GM19240 (cell line): Measurements from ENCODE around the gene HDAC8.
A peak's percentile ranks its signal among the peaks of the same experiment; 100 is the strongest.

Experiments
- DNase-seq: peaks from one replicate; pipeline ENCODE4 v3.0.0; 2011; ENCODE audit warnings: low spot score; ENCODE audit not compliant: insufficient read length

HDAC8 gene

DNA sequence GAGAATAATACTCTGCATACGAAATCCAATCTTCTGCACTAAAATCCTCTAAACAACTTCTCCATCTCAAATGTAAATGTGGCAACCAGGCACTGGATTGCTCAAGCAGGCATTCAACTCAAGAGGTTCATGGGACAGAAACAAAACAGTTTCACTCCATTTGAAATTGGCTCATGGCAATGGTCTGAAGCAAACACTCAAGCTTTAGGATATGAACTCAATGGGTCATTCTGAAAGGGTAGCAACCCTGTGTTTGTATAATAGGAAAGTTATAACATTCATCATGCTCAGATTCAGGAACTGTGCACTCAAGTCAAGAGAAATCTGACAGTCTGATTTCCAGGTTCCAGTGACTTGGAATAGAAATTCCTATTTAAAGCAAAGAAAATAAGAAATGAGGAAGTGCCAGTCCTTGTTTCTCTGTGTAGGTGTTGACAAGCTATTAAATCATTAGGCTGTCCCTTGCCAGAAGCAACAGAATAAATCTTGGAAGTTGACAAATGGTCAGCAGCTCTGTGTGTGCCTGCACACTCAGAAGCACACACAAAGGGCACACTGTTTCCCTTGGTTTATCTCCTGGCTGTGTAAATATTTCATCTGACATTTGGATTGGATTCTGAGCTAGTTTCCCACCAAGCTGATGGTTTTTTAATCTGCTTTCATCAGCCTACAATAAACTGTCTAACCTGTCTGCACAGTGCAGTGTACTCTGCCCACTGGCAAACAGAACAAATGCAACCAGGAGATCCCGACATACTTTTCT, 191.0 kb downstream of the HDAC8 start:
- no peak for DNase-seq

DNA sequence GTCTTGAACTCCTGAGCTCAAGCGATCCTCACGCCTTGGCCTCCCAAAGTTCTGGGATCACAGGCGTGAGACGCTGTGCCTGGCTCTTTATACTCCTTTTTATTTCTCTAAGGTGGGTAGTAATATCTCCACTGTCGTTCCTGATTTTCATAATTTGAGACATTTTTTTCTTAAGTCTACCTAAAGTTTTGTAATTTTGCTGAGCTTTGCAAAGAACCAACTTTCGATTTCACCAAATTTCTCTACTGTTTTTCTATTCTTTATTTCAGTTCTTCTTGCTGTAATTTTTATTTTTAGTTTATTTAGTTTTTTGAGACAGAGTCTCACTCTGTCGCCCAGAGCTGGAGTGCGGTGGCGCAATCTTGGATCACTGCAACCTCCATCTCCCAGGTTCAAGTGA, 196.5 kb downstream of the HDAC8 start:
- DNase-seq = no peak

DNA sequence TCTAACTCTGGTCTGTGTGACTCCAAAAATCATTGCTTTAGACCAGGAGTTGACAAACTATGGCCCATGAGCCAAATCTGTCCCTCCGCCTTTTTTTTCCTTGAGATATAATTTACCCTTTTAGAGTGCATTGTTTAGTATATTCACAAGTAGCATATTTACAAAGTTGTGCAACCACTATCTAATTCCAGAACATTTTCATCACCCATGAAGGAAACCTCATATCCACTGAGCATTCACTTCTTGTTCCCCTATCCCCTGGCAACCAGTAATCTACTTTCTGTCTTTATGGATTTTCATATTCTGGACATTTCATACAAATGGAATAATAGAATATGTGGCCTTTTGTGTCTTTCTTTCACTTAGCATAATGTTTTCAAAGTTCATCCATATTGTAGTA, 199.5 kb downstream of the HDAC8 start:
- no peak for DNase-seq

DNA sequence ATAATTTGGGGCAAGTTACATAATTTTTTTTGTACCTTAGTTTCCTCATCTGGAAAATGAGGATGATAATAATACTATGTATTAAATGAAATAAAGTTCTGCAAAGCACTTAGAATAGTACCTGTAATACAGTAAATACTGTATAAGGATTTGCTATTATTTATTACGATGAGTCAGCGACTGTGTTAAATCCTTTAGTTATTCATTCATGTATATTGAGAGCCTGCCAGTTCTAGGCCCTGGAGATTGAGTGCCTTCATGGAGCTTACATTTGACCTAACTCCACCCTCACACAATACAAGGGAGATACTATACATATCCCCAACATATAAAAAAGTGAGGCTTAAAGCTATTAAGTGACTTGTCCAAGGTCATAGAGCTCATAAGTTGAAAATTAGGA, 199.9 kb downstream of the HDAC8 start:
- no peak for DNase-seq

DNA sequence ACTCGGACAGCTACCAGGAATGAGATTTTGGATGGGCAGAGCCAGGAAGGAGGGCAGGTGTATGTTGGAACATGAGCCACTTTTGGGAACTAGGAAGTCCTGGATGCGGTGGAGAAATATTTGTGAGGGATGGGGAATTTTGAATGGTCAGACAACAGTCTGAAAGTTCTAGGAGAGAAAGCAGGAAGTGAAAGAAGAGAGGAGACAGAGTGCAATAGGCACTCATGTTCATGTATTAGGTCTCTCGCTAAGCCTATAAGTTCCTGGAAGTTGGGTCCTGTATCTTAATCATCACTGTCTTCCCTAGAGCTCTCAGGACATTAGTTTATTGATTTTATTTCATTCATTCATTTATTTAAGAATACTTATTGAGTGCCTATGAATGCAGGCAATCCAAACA, 201.2 kb downstream of the HDAC8 start:
- DNase-seq = no peak

DNA sequence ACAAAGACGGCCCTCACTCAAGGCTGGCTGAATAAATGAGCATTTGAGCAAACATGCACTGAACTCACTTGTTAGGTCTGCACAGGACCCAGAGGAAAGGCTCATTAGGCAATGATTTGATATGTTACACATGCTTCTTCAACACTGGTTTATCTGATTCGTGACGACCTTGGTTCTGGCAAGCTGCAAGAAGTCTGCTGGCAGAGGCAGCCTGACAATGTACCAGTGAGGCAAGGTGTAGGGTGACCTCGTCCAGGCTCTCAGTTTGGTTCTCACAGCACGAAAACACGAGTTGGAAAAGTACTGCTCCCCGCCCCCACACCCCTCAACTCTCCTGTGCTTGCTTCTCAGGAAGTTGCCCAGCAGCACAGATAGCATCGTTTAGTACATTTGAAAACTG, 203.8 kb downstream of the HDAC8 start:
- DNase-seq = no peak

DNA sequence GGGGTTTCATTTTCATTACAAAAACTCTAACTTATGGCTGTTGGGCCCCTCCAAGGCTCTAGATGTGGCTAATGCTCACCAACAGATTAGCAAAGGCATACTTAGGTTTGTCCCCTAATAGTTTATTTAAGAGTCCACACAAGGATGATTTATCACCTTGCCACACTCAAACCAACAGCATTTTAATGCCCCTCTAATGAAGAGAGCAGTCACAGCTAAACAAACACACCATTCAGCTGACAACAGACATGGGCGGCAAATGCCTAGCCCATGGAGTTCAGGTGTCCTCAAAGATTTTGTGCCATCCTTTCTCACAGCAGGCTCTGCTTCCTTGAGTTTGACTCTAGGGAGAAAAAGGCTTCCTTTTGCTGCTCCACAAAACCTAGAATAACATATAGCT, 205.1 kb downstream of the HDAC8 start:
- no peak for DNase-seq

DNA sequence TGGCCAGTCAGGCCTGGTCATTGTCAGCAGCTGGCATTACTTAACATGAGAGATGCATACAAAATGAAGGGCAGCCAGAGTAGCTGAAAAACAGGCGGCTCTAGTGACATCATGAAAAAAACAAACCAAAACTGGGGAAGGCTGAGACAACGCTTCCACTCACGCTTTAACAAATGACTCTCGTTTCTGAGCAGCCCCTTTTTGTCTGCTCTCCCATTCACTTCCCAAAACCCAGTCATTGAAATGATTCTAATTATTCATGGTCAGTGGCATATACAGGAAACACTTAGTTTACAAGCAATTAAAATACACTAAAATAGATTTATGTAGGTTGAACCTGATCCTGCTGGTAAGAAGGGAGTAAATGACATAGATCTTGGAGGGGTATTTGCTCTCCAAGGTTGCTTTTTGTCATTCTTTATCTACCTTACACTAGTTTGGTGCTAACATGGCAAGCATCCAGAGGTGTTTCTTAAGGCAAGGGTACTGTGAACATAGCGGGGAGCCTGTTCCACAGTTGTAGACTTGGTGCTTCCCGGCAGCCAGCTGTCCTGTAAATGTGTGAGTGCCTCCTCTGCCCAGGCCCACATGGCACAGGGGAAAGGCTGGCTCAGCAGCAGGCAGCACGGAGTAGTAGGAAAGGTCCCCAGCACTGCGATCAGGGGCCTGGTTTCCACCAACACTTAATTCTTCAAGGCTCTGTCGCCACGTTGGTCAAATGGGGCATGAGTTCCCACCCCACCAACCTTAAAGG, 205.8 kb downstream of the HDAC8 start:
- DNase-seq = no peak

DNA sequence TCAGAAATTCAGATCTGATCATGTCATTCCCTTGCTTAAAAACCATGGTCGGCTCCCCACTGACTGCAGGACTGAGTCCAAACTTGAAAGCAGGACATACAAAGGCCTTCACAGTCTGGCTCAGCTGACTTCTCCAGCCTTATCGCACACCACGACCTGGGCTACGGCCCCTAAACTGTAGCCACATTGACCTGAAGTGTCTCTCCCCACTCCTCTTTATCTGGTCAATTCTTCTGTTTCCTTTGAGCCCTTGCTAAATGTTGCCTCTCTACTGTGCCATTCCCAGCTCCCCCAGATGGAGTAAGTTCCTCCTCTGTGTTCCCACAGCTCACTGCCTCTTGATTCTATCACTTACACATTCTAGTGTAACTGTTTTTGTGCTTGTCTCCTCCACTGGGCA, 206.5 kb downstream of the HDAC8 start:
- DNase-seq = no peak

DNA sequence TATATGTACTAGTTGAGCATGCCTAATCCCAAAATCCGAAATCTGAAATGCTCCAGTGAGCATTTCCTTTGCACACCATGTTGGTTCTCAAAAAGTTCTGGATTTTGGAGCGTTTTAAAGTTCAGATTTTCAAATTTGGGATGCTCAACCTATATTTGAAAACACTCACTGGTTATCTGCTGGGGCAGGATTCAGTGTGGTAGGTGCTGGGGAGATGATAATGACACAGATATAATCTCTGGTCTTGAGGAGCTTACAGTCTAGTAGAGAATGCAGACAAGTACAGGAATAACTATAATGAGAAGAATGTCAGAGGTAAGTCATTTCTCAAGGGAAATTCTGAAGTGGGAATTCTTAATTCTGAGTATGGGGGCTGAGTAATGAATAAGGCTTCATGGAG, 207.5 kb downstream of the HDAC8 start:
- no peak for DNase-seq

DNA sequence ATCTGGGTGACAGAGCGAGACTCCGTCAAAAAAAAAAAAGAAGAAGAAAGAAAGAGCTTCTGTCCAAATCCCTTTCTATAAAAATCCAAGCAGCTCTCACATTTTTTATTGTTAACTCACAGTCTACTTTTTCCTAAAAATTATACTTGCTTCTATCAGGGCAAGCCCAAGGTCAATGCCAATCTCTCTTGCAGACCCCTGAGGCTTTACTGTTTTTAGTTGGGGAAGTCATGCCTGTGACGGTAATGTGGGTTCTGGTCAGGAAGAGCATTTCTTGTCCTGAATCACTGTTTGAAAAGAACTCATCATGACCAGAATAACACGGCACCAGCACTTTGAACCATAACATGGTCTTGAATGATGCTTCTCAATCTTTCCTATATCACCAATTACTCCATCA, 212.3 kb downstream of the HDAC8 start:
- DNase-seq = no peak

DNA sequence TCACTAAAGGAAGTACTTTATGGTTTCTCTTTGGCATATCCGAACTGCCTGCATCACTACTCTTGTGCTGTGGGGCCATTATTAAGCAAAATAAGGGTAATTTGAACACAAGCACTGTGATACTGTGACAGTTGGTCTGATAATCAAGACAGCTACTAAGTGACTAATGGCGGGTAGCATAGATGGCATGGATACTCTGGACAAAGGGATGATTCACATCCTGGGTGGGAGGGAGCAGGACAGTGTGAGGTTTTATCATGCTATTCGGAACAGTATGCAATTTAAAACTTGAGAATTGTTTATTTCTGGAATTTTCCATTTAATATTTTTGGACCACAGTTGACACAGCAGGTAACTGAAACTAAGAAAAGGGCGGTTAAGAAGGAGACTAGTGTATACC, 214.3 kb downstream of the HDAC8 start:
- DNase-seq = no peak

DNA sequence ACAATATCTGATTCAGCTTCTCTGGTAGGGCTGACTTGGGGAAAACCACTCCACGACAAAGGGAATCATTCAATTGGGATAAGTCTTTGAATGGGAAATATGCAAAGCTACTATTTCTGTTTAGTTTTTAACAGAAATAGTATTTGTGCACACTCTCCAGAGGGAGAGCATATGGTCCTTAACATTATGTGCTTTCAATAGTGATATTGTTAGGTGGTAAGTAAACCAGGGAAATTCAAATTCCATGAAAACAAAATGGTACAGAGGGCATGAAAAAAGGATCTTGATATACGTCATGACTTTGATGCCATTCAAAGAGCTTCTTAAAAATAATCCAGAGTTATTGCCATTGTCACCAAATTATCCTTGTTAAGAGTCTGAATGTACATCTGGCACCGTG, 219.9 kb downstream of the HDAC8 start:
- no peak for DNase-seq

DNA sequence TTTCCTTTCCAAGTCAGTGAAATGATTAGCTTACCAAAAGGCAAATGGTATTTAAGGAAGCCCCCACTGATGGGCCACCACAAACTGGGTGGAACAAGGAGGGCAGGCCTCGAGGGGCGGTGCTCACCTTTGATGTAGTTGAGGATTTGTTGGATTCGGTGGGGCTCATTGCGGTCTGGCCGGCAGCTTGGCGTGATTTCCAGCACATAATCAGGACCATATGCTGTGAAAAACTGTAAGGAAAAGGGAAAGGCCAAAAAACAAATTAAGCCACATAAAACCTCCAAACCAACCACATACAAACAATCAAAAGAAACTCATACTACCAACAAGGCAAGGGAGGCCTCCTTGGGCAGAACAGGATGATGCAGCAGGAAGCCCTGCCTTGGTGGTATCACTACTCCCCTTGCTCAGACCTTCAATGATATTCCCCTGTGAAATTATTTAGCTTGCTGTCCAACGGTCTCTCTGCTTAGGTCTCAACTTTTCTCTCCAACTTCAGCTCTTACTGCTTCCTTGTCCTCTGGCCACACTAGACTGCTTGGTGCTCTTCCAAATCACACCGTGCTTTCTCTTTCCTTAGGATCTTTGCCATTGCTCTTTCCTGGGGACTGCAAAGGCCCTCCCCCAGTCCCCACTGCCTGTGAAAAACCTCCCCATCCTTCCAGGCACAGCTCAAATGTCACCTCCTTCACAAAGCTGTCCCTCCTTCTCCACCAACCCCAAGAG, 220.9 kb downstream of the HDAC8 start:
- no peak for DNase-seq

DNA sequence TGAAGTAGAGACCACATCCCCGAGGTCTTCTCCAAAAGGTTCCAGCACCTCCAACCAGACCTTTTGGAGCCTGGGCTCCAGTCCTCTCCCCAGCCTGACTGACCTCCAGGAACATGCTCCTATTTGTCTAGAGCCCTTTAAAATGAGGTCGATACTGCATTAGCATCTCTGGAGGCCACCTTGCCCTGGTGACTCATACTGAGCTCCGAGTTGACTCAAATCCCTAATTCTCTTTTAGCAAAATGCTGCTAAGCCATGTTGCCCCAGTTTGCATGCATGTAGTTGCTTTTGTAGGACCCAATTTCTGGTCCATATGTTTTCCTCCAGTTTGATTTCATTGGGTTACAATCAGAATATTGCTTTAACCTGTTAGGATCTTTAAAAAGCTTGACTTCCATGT, 223.5 kb downstream of the HDAC8 start:
- DNase-seq = peak; percentile 30

DNA sequence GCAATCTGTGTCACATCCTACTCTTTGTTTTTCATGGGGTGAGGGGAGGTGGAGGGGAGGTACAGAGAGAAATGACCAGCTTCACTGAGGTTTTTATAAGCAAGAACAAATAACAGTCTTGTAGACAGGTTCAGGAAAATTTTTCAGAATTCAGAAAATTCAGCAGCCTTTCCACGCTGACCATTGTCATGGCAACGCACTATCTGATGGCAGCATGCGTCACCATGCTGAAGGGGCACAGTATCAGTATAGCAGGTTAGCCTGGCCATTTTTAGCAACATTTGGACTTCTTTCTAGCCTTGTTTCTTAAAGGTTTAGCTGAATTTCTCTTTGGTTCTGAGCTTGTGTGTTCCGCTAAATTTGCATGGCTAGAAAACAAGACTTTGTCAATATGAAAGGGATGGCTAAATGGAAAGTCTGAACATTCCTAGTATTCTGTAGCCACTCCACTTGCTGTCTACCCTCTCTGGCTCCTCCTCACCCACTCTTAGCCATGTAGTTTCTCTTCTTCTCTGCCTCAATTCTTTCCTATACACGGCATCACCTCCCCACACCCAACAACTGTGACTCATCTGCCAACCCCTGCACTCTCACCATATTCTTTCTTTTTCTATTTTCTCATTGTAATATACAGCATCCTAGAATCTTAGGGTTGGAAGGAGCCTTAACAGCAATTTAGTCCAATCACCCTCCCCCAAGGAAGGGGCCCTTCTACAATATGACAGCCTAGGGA, 224.2 kb downstream of the HDAC8 start:
- no peak for DNase-seq

DNA sequence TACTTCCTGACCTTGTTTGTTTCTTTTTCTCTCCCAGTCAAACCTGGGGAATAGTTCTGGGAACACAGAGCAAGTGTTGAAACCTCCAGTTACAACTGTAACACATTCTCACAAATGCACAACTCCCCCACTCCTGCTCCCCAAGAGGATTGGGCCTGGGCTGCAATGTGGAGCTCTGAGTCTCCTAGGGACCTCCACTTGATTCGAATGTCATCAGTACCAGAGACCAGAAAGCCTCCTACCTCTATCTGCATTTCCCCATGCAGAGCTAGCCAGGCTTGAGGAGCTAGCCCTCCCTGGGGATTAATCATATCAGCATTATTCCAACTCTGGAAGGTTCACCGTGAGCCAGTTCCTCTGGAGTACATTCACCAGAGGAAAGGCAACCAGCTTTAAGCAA, 225.3 kb downstream of the HDAC8 start:
- no peak for DNase-seq

DNA sequence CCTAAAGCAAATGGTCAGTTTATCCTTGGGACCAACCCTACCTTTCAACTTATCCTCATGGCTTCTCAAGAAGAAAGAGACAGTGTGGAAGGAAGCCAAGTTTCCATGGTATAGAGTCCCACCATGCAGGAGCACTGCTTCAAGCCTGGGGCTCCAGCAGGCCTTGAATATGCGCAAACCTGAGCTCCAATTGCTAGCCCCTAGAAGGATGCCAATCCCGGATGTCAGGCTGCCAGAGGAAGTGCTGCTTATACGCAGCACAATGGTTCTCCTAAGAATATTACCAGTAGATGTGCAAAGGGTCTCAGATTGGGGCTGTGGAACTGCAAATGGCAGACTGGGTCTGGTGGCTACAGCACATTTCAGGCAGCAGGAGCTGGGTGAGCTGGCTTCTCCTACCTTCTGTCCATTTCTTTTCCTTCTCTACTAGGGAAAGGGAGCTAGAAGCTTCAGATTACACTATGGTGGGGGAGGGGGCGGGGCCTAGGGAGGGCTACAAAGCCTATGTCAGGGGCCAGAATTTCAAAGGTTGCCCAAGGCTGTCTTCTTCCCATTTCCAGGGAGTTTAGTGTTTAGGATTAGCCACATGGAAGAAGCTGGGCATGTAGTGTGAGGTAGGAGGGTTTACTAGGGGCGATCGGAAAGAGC, 226.2 kb downstream of the HDAC8 start:
- no peak for DNase-seq

DNA sequence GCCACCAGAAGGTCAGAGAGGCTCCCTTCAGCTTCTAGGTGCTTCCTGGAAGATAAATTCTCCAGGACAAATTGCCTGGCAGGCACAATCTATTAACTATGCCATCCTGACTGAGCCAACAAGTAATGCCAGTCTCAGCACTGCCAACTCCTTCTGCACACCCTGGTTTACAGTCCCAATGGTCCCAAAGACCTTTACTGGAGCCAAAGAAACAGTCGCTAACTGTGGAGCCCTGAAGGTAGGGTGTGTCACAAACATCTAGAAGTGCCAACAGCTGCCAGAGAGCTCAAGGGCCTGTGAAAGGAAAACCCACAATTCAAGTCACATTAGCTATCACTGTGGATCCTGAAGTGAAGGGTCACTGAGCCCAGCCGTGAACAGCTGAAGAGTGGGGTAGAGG, 232.0 kb downstream of the HDAC8 start:
- DNase-seq = no peak

DNA sequence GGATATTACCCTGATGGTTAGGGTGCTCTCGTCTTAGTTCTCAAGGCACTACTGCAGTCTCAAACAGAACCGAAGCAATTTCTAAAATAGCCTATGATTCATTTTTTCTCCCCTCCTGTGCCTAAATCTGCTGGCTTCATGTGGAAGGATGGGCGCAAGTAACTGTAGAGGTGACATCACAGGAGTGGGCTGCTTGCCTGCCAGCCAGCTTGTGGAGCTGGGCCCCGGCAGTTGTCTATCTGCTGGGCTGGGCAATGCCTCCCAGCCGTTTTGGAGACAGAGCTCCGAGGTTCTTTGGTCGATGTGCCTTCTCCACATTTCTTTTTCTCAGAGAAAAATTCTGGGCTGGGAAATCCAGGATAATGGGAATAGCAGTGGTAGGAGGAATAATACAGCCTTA, 232.6 kb downstream of the HDAC8 start:
- no peak for DNase-seq

DNA sequence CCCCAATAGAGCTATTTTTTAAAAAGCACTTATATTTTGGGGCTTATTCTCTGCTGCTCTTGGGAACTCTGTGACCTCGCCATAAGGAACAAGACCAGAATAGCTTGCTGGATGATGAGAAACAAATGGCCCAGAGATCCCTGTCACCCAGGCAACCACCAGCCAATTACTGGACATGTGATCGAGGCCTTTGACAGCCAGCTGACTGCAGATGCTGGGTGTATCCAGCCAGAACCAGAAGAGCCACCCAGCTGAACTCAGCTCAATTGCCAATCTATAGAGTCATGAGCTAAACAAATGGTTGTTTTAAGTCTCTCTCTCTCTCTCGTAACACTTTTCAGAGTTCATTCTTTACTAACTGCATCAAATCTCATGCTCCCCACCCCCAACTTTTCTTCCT, 242.5 kb downstream of the HDAC8 start:
- DNase-seq = no peak
